Stomach (tissue), 9 donors: ENCODE results near the gene CAV2. TPM values are rescaled to one million over a fixed set of nuclear protein-coding genes. Genes with fewer than 3 reads are reported as not detected.

Source experiments
- DNase-seq, 2 donors: peaks; one replicate each; pipeline versions ENCODE4 v3.0.0 to v3.0.0-alpha.2; 2013 to 2019
- H3K27ac ChIP-seq, 5 donors: fragments of 200-600 bp in 4 of 5; sonication (generic) in 4 of 5; one replicate each; pipeline ENCODE4 v1.5.1; 2013 to 2019; ENCODE audit warnings: mild to moderate bottlenecking in 1 of 5, moderate library complexity in 1 of 5
- H3K27me3 ChIP-seq, 3 donors: fragments of 200-600 bp; sonication (generic); one replicate each; pipeline ENCODE4 v1.5.1; 2017 to 2019; ENCODE audit warnings: mixed run types in 1 of 3
- H3K36me3 ChIP-seq, 4 donors: fragments of 200-600 bp; sonication (generic); 1 replicate in 3 of 4; 2 replicates in 1 of 4; pipeline ENCODE4 v1.5.1; 2016 to 2019
- H3K4me1 ChIP-seq, 4 donors: fragments of 200-600 bp; sonication (generic); one replicate each; pipeline ENCODE4 v1.5.1; 2016 to 2019
- H3K4me3 ChIP-seq, 4 donors: fragments of 200-600 bp; sonication (generic) in 3 of 4; one replicate each; pipeline ENCODE4 v1.5.1; 2016 to 2019; ENCODE audit warnings: mild to moderate bottlenecking in 1 of 4
- H3K9me3 ChIP-seq, 4 donors: fragments of 200-600 bp; sonication (generic); one replicate each; pipeline ENCODE4 v1.5.1; 2016 to 2019
- EP300 ChIP-seq: sonication (generic); formaldehyde crosslinking; IDR thresholded peaks from one replicate; pipeline ENCODE4 v1.6.1; 2017; ENCODE audit warnings: antibody characterized with exemption
- POLR2A ChIP-seq, 4 donors: fragments of 450-650 bp; IDR thresholded peaks; one replicate each; pipeline ENCODE4 v1.6.1; 2016; ENCODE audit warnings: antibody characterized with exemption in 4 of 4, control low read depth in 2 of 4, mild to moderate bottlenecking in 1 of 4, moderate library complexity in 1 of 4
- POLR2AphosphoS5 ChIP-seq, 3 donors: sonication (generic); formaldehyde crosslinking; IDR thresholded peaks; one replicate each; pipeline ENCODE4 v1.6.1; 2016; ENCODE audit warnings: antibody characterized with exemption in 3 of 3
- WGBS, 5 donors: extraction: QIAGEN DNeasy Blood & Tissue Kit in 3 of 5; methylation state at CpG; one replicate each; pipeline versions ENCODE4 v1.1.5 to v1.1.7; 2013 to 2018; 5-methylcytosine and 5-hydroxymethylcytosine counted together
- intact Hi-C: fragments of 100-400 bp; cut with DNase I; formaldehyde crosslinking; loops from one replicate; pipeline ENCODE4 v1.15.1; 2023; ENCODE audit warnings: low total_unique reads
- polyA plus RNA-seq, 3 donors: library from polyadenylated mRNA; stranded (reverse); fragments of 200-250 nt; gene quantifications; one replicate each; pipeline ENCODE4 v1.2.3, GENCODE V29; 2013
- total RNA-seq, 5 donors: library from RNA; depleted of rRNA; stranded (reverse); fragments of >200 nt; gene quantifications; one replicate each; pipeline versions ENCODE4 v1.1.0 to v1.2.3, GENCODE V29; 2014 to 2016
- TF ChIP-seq, protein P1 (sequence below), 7 experiments: fragments of 450-650 bp in 4 of 7; fragments of 200-600 bp in 3 of 7; sonication (generic) in 3 of 7; IDR thresholded peaks; one replicate each; pipeline ENCODE4 v1.5.1; 2016 to 2019; ENCODE audit warnings: antibody characterized with exemption in 7 of 7, control low read depth in 2 of 7, mild to moderate bottlenecking in 1 of 7
- donor health status: healthy with polysubstance abuse.
- donor health status: Bipolar disorder and iron deficiency.
- donor health status: healthy.

The CAV2 gene
- total and polyA plus RNA-seq, 8 donors: 15.7 to 90.1 (median 27.4) TPM

DNA sequence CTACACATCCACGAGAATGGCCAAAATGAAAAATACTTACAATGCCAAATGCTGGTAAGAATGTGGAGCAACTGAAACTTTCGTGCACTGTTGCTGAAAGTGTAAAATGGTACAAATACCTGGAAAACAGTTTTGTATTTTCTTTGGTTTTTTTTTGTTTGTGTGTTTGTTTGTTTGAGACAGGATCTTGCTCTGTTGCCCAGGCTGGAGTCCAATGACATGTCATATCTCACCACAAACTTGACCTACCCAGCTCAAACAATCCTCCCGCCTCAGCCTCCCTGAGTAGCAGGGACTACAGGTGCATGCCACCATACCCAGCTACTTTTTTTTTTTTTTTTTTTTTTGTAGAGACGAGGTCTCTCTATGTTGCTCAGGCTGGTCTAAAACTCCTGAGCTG lies 35.6 kb upstream of the CAV2 start:
- no peaks in the 10 kb centered on the region for H3K4me1 ChIP-seq
- WGBS, 5 donors: 91 to 95% (median 92%) methylated on average over 4 of the region's 4 CpGs
- DNase-seq: no peak

GRCh38 chr7:116464375-116464774 lies 35.2 kb upstream of the CAV2 start:
- no peak for DNase-seq
- no peak for TF ChIP-seq POLR2A (IDR thresholded peaks at IDR 0.05)
- H3K4me3 ChIP-seq: no peak overlapping the region
- no peaks in the 10 kb centered on the region for H3K27me3 ChIP-seq
- intact Hi-C loops: no loop called here
- 78 to 87% (median 85%) methylated on average over 4 of the region's 4 CpGs for WGBS, 5 donors
- no peaks in the 10 kb centered on the region for H3K36me3 ChIP-seq
- no peaks in the 10 kb centered on the region for H3K9me3 ChIP-seq
- no peak overlapping the region for H3K27ac ChIP-seq
- no peaks in the 10 kb centered on the region for H3K4me1 ChIP-seq

More for the DNA sequence above, 35.6 kb upstream of the CAV2 start:
- Histone ChIP-seq H3K27me3 (no peaks in the 10 kb centered on the region), H3K9me3 (no peaks in the 10 kb centered on the region), H3K36me3 (no peaks in the 10 kb centered on the region), H3K4me3 (no peak overlapping the region), H3K27ac (no peak overlapping the region)
- intact Hi-C loops: no loop called here
- TF ChIP-seq POLR2A (IDR thresholded peaks at IDR 0.05) (no peak), POLR2AphosphoS5 (IDR thresholded peaks at IDR 0.05) (no peak), EP300 (no peak)
- TF ChIP-seq, protein P1, sequence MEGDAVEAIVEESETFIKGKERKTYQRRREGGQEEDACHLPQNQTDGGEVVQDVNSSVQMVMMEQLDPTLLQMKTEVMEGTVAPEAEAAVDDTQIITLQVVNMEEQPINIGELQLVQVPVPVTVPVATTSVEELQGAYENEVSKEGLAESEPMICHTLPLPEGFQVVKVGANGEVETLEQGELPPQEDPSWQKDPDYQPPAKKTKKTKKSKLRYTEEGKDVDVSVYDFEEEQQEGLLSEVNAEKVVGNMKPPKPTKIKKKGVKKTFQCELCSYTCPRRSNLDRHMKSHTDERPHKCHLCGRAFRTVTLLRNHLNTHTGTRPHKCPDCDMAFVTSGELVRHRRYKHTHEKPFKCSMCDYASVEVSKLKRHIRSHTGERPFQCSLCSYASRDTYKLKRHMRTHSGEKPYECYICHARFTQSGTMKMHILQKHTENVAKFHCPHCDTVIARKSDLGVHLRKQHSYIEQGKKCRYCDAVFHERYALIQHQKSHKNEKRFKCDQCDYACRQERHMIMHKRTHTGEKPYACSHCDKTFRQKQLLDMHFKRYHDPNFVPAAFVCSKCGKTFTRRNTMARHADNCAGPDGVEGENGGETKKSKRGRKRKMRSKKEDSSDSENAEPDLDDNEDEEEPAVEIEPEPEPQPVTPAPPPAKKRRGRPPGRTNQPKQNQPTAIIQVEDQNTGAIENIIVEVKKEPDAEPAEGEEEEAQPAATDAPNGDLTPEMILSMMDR (IDR thresholded peaks at IDR 0.05): no peak

GRCh38 chr7:116465125-116465524 lies 34.4 kb upstream of the CAV2 start:
- TF ChIP-seq POLR2AphosphoS5 (IDR thresholded peaks at IDR 0.05) (no peak), EP300 (no peak), POLR2A (IDR thresholded peaks at IDR 0.05) (no peak)
- TF ChIP-seq, protein P1 (IDR thresholded peaks at IDR 0.05): no peak
- H3K4me1 ChIP-seq: no peaks in the 10 kb centered on the region
- H3K27me3 ChIP-seq: no peaks in the 10 kb centered on the region
- H3K4me3 ChIP-seq: no peak overlapping the region
- H3K9me3 ChIP-seq: no peaks in the 10 kb centered on the region
- H3K36me3 ChIP-seq: no peaks in the 10 kb centered on the region
- H3K27ac ChIP-seq: no peak overlapping the region
- 92 to 98% (median 97%) methylated on average over 2 of the region's 2 CpGs for WGBS, 5 donors
- intact Hi-C loops: no loop called here
- DNase-seq: no peak

GRCh38 chr7:116468534-116468933 lies 31.0 kb upstream of the CAV2 start:
- intact Hi-C loops: no loop called here
- no peaks in the 10 kb centered on the region for H3K36me3 ChIP-seq
- H3K9me3 ChIP-seq: no peaks in the 10 kb centered on the region
- no peak overlapping the region for H3K27ac ChIP-seq
- WGBS, 5 donors: 70 to 89% (median 81%) methylated on average over 2 of the region's 2 CpGs
- H3K4me1 ChIP-seq: no peaks in the 10 kb centered on the region
- H3K27me3 ChIP-seq: no peaks in the 10 kb centered on the region
- no peak overlapping the region for H3K4me3 ChIP-seq
- TF ChIP-seq EP300: no peak
- TF ChIP-seq, protein P1 (IDR thresholded peaks at IDR 0.05): no peak
- no peak for TF ChIP-seq POLR2A (IDR thresholded peaks at IDR 0.05)
- TF ChIP-seq POLR2AphosphoS5 (IDR thresholded peaks at IDR 0.05): no peak
- DNase-seq: no peak

DNA sequence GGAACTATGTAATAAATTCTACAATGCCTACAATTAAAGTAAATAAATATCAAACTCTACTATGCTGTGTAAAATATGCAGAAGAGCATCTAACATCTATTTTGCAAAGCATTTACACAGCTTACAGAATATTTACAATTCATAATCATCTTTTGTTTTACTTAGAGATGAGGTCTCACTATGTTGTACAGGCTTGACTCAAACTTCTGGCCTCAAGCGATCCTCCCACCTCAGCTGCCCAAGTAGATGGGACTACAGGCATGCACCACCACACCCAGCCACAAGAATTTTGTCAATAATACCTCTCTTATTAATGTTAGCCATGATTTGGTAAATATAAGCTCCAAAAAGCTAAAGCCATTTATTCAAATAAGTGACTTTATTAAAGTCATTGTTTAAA lies 21.9 kb upstream of the CAV2 start:
- H3K36me3 ChIP-seq: no peaks in the 10 kb centered on the region
- WGBS, 5 donors: 52 to 98% (median 93%) methylated on average over 1 of the region's 1 CpG
- intact Hi-C loops: no loop called here
- no peaks in the 10 kb centered on the region for H3K9me3 ChIP-seq
- H3K4me1 ChIP-seq: no peaks in the 10 kb centered on the region
- H3K27ac ChIP-seq: no peak overlapping the region
- no peak for TF ChIP-seq POLR2AphosphoS5 (IDR thresholded peaks at IDR 0.05)
- no peak for TF ChIP-seq POLR2A (IDR thresholded peaks at IDR 0.05)
- TF ChIP-seq, protein P1 (IDR thresholded peaks at IDR 0.05): no peak
- no peak for TF ChIP-seq EP300
- no peak overlapping the region for H3K4me3 ChIP-seq
- no peaks in the 10 kb centered on the region for H3K27me3 ChIP-seq
- no peak for DNase-seq
